Measurements from ENCODE around the gene HSPBP1.

The HSPBP1 gene

DNA sequence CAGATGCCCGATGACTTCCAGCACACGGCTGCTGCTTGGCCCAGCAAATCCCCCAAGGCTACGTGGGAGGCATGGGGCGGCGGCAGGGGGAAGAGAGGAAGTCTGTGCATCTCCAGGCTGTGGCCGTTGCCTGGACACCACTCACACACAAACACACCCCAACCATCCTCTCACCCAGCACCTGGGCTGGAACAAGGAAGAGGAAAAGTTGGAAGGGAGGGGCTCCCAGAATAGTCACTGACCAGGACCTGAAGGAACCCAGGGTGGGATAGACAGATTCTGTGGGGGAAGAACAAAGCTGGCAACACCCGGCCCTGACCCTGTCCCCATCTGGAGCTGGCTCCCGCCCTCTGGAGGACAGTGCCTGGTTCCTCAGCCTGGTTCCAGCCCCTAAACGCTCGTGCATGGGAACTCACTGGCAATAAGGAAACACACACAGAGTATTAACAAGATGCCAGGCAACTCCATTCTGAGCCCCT, 32.2 kb downstream of the HSPBP1 start:
- Histone ChIP-seq H3K9me3 (ENCODE audit: control insufficient read depth, insufficient read depth, low read depth, low read length) (no peaks in the 10 kb centered on the region), H3K4me1 (ENCODE audit: control insufficient read depth, insufficient read depth, low read length) (no peaks in the 10 kb centered on the region), H3K27ac (ENCODE audit: extremely low read depth, low read depth, low read length) (no peak overlapping the region), H3K4me3 (ENCODE audit: low read depth, low read length) (no peak overlapping the region), H3K36me3 (ENCODE audit: control insufficient read depth in 2 of 2, insufficient read depth in 1 of 2, low read length in 2 of 2) (peaks cover 32 to 70% of the 10 kb centered on the region in 2 experiments; a peak in 2 of 3 replicates)
- POLR2A ChIA-PET = interaction anchor here (1.5 kb wide), 1 partner anchor 11 kb away, joined by 7 read pairs; the partner anchor contains the start of gene PPP6R1
- CTCF ChIA-PET = no interaction called here
- TF ChIP-seq, protein P1, sequence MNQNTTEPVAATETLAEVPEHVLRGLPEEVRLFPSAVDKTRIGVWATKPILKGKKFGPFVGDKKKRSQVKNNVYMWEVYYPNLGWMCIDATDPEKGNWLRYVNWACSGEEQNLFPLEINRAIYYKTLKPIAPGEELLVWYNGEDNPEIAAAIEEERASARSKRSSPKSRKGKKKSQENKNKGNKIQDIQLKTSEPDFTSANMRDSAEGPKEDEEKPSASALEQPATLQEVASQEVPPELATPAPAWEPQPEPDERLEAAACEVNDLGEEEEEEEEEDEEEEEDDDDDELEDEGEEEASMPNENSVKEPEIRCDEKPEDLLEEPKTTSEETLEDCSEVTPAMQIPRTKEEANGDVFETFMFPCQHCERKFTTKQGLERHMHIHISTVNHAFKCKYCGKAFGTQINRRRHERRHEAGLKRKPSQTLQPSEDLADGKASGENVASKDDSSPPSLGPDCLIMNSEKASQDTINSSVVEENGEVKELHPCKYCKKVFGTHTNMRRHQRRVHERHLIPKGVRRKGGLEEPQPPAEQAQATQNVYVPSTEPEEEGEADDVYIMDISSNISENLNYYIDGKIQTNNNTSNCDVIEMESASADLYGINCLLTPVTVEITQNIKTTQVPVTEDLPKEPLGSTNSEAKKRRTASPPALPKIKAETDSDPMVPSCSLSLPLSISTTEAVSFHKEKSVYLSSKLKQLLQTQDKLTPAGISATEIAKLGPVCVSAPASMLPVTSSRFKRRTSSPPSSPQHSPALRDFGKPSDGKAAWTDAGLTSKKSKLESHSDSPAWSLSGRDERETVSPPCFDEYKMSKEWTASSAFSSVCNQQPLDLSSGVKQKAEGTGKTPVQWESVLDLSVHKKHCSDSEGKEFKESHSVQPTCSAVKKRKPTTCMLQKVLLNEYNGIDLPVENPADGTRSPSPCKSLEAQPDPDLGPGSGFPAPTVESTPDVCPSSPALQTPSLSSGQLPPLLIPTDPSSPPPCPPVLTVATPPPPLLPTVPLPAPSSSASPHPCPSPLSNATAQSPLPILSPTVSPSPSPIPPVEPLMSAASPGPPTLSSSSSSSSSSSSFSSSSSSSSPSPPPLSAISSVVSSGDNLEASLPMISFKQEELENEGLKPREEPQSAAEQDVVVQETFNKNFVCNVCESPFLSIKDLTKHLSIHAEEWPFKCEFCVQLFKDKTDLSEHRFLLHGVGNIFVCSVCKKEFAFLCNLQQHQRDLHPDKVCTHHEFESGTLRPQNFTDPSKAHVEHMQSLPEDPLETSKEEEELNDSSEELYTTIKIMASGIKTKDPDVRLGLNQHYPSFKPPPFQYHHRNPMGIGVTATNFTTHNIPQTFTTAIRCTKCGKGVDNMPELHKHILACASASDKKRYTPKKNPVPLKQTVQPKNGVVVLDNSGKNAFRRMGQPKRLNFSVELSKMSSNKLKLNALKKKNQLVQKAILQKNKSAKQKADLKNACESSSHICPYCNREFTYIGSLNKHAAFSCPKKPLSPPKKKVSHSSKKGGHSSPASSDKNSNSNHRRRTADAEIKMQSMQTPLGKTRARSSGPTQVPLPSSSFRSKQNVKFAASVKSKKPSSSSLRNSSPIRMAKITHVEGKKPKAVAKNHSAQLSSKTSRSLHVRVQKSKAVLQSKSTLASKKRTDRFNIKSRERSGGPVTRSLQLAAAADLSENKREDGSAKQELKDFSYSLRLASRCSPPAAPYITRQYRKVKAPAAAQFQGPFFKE (tag by site-specific recombination; IDR thresholded peaks at IDR 0.05; ENCODE audit: borderline replicate concordance) = no peak
- TF ChIP-seq ZSCAN30 (tag by site-specific recombination; IDR thresholded peaks at IDR 0.05) (no peak), ZIC2 (tag by site-specific recombination; IDR thresholded peaks at IDR 0.05) (no peak), ZNF561 (tag by site-specific recombination; IDR thresholded peaks at IDR 0.05; ENCODE audit: borderline replicate concordance) (no peak), ZNF585B (tag by site-specific recombination; IDR thresholded peaks at IDR 0.05) (no peak), ZNF37A (tag by site-specific recombination; IDR thresholded peaks at IDR 0.05) (no peak), ZNF514 (tag by site-specific recombination; IDR thresholded peaks at IDR 0.05) (no peak), ZNF280D (tag by site-specific recombination; IDR thresholded peaks at IDR 0.05) (no peak), ZNF341 (tag by site-specific recombination; IDR thresholded peaks at IDR 0.05; ENCODE audit: low read depth) (no peak), ZBTB21 (tag by site-specific recombination; IDR thresholded peaks at IDR 0.05) (no peak), PRDM4 (tag by site-specific recombination; IDR thresholded peaks at IDR 0.05) (no peak), TSHZ1 (tag by site-specific recombination; IDR thresholded peaks at IDR 0.05; ENCODE audit: borderline replicate concordance) (no peak)

Measured in HEK293 (cell line).